Activated naive CD8-positive, alpha-beta T cell treated with anti-CD3 and anti-CD28 coated beads for 36 hours (primary cell): ENCODE results near the gene CCDC88B. TPM values are rescaled to one million over a fixed set of nuclear protein-coding genes. Genes with fewer than 3 reads are reported as not detected.

Source experiments
- DNase-seq: peaks from one replicate; pipeline ENCODE4 v3.0.0; 2021
- H3K27ac Mint-ChIP-seq: one replicate; pipeline ENCODE4 v1.8.0; 2022; ENCODE audit warnings: mild to moderate bottlenecking, moderate library complexity, mixed read lengths
- H3K27me3 Mint-ChIP-seq: one replicate; pipeline ENCODE4 v1.8.0; 2022; ENCODE audit warnings: mild to moderate bottlenecking, mixed read lengths
- H3K36me3 Mint-ChIP-seq: one replicate; pipeline ENCODE4 v1.8.0; 2021; ENCODE audit warnings: mild to moderate bottlenecking, mixed read lengths
- H3K4me1 Mint-ChIP-seq: one replicate; pipeline ENCODE4 v1.8.0; 2021; ENCODE audit warnings: mixed read lengths
- H3K4me3 Mint-ChIP-seq: one replicate; pipeline ENCODE4 v1.8.0; 2022; ENCODE audit warnings: mild to moderate bottlenecking, moderate library complexity, mixed read lengths
- H3K9me3 Mint-ChIP-seq: one replicate; pipeline ENCODE4 v1.8.0; 2022; ENCODE audit warnings: mixed read lengths
- total RNA-seq, 2 experiments: library from RNA; stranded (reverse); gene quantifications; one replicate each; pipeline ENCODE4 v1.2.3, GENCODE V29; 2021

The CCDC88B gene
- total RNA-seq, 2 experiments from 2014 or later = 73.5 to 74.5 TPM

DNA sequence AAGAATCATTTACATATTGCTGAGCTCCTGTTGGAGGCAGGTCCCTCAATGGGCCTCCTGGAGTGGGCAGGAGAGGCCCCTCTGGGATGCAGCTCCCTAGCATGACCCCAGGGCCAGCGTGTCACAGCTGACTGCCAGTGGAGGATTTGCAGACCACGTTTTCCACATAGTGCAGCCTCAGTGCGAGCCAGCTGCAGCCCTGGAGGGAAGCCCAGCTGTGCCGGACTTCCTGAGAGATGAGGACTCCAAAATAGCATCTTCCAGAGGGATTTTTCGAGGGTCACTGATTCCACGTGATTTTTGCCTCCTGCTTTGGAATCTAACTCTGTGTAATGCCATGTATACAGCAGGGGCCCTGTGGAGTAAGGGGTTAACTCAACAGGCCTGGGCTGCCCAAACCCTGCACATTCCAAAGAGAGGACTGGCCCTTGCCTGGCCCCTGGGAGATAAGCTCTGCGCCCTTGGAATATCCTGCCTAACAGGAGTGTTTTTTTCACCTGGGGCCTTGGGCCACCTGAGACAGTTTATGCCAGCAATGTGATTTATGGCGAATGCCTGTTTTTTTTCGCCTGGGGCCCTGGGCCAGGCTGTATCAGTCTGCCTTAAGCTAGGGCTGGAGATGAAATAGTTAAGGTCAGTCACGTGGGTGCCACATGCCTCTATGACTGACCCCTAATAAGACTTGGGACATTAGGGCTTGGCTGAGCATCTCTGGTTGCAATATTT is 66.4 kb downstream of the CCDC88B start:
- Mint-ChIP-seq H3K27ac (no peak overlapping the region), H3K27me3 (peaks cover 3% of the 10 kb centered on the region), H3K4me3 (no peak overlapping the region), H3K4me1 (no peaks in the 10 kb centered on the region), H3K9me3 (no peaks in the 10 kb centered on the region), H3K36me3 (no peaks in the 10 kb centered on the region)
- DNase-seq = no peak

Other genes starting within 250 kb of the CCDC88B start
- gene MACROD1, start 174.1 kb upstream of the CCDC88B start, total RNA-seq = 10 to 100 TPM; 27.6 to 29.6 TPM
- 100 to 1,000 TPM; 373 to 379 TPM for gene STIP1, start 154.0 kb upstream of the CCDC88B start, total RNA-seq
- 100 to 1,000 TPM; 217 to 235 TPM for gene FERMT3, start 133.5 kb upstream of the CCDC88B start, total RNA-seq
- 10 to 100 TPM; 24.1 to 24.4 TPM for gene TRPT1, start 114.0 kb upstream of the CCDC88B start, total RNA-seq
- gene NUDT22, start 113.9 kb upstream of the CCDC88B start, total RNA-seq = 10 to 100 TPM; 58.4 to 69.6 TPM
- 10 to 100 TPM; 16.5 to 17.7 TPM for gene DNAJC4, start 109.7 kb upstream of the CCDC88B start, total RNA-seq
- gene VEGFB, start 105.6 kb upstream of the CCDC88B start, total RNA-seq = 10 to 100 TPM; 84.7 to 85.8 TPM
- 10 to 100 TPM; 21.9 to 22.8 TPM for gene FKBP2, start 99.1 kb upstream of the CCDC88B start, total RNA-seq
- 100 to 1,000 TPM; 332 to 336 TPM for gene PPP1R14B, start 93.3 kb upstream of the CCDC88B start, total RNA-seq
- gene PLCB3, start 88.7 kb upstream of the CCDC88B start, total RNA-seq = 1 to 10 TPM; 7.3 to 7.4 TPM
- gene BAD, start 55.5 kb upstream of the CCDC88B start, total RNA-seq = 10 to 100 TPM; 23.5 to 24.2 TPM
- gene GPR137, start 54.4 kb upstream of the CCDC88B start, total RNA-seq = 10 to 100 TPM; 32.5 to 35.7 TPM
- not detected for gene KCNK4, start 48.9 kb upstream of the CCDC88B start, total RNA-seq
- gene CATSPERZ, start 39.8 kb upstream of the CCDC88B start, total RNA-seq = not detected
- 10 to 100 TPM; 46.5 to 46.9 TPM for gene ESRRA, start 34.7 kb upstream of the CCDC88B start, total RNA-seq
- gene TRMT112, start 22.6 kb upstream of the CCDC88B start, total RNA-seq = 100 to 1,000 TPM; 235 to 248 TPM
- gene PRDX5, start 22.1 kb upstream of the CCDC88B start, total RNA-seq = 100 to 1,000 TPM; 111 to 116 TPM
- 10 to 100 TPM; 20.3 to 24.5 TPM for gene RPS6KA4, start 19.0 kb downstream of the CCDC88B start, total RNA-seq
- gene SLC22A11, start 215.7 kb downstream of the CCDC88B start, total RNA-seq = not detected